NOMO-1 (cell line): Measurements from ENCODE around the gene CASZ1.

Experiments used
- DNase-seq, 2 experiments: peaks; one replicate each; lab custom pipeline; 2025; ENCODE audit not compliant: unreplicated experiment in 2 of 2; lab: John Stamatoyannopoulos, UW

CASZ1 gene

GRCh38 chr1:10776190-10776905 is 20.1 kb downstream of the CASZ1 start:
- DNase-seq, result no peak

GRCh38 chr1:10775763-10776162 is 20.7 kb downstream of the CASZ1 start:
- no peak for DNase-seq

DNA sequence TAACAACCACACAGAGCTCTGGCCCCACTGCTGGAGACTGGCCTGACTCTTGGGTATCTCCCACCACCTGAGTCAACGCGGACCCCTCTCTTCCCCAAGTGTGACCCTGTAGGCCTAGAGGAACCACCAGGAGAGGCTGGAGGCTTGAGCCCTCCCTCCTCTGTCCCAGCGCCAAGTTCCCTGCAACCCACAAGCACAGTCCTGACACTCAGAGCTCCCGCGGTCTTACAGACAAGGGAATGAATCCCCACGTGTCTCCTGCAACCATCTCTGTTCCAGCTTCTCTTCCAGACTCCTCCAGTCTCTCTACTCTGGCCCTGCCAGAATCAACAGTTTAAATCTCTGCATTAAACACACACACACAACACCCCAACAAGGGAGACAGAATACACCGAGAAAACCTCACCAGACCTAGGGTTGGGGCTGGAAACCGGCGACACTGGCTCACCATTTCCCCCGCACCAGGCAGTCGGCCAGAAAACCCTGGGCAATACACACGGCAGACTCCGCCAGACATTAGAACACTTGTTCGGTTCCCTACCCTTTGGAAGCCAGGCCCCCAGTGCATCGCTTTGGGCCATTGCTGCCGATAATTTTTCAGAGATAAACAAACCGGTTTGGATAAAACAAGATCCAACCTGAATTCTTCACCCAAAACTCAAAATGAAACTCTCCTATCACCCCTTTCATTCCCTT is 21.7 kb downstream of the CASZ1 start:
- no peak for DNase-seq

- no peak for DNase-seq
Measured at GRCh38 chr1:10773851-10774614, 22.4 kb downstream of the CASZ1 start.

GRCh38 chr1:10773376-10773775 is 23.1 kb downstream of the CASZ1 start:
- no peak for DNase-seq

GRCh38 chr1:10772711-10773110 is 23.7 kb downstream of the CASZ1 start:
- no peak for DNase-seq

- DNase-seq, result no peak
Measured at GRCh38 chr1:10771789-10772188, 24.7 kb downstream of the CASZ1 start.

DNA sequence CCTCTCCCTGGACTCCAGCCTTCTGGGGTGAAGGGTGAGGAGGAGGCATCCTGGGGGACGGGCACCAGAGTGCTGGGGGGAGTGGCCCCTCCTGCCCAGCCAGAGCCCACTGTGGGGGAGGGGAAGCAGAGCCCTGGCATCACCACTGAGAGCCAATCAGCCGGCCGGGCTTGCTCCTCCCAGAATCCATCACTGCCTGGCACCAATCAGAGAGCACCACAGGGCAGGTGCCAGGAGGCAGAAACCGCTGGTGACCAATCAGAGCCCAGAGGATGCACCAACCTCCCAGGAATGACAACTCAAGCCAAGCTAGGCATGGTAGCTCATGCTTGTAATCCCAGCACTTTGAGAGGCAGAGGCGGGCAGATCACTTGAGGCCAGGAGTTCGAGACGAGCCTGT is 27.9 kb downstream of the CASZ1 start:
- DNase-seq, result no peak

DNA sequence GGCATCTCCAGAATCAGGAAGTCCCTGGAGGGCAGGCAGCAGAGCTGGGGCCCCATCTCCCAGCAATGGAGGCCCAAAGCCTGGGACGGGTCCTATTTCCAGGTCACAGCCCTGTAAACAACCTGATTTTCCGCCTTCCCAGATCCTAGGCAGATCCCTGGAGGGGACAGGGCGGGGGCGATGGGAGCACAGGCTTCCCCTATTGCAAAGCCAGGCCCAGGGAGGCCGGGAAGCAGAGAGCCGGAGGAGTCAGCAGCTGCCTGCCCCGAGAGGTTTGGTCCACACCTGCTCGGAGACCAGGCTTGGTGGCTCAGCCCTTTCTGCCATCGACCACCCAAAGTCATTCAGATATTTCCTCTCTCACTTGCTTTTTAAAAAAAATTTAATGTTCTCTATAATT is 29.2 kb downstream of the CASZ1 start:
- no peak for DNase-seq

- no peak for DNase-seq
Measured at GRCh38 chr1:10765734-10766478, 30.5 kb downstream of the CASZ1 start.

GRCh38 chr1:10765304-10765703 is 31.1 kb downstream of the CASZ1 start:
- DNase-seq, result no peak

GRCh38 chr1:10764296-10764798 is 32.1 kb downstream of the CASZ1 start:
- no peak for DNase-seq

- no peak for DNase-seq
Measured at GRCh38 chr1:10762875-10763274, 33.6 kb downstream of the CASZ1 start.

GRCh38 chr1:10762153-10762523 is 34.3 kb downstream of the CASZ1 start:
- DNase-seq, result no peak

- DNase-seq, result no peak
Measured at GRCh38 chr1:10761503-10762152, 34.8 kb downstream of the CASZ1 start.

- DNase-seq, result no peak
Measured at GRCh38 chr1:10760566-10761502, 35.6 kb downstream of the CASZ1 start.

- no peak for DNase-seq
Measured at GRCh38 chr1:10759413-10760200, 36.8 kb downstream of the CASZ1 start.

DNA sequence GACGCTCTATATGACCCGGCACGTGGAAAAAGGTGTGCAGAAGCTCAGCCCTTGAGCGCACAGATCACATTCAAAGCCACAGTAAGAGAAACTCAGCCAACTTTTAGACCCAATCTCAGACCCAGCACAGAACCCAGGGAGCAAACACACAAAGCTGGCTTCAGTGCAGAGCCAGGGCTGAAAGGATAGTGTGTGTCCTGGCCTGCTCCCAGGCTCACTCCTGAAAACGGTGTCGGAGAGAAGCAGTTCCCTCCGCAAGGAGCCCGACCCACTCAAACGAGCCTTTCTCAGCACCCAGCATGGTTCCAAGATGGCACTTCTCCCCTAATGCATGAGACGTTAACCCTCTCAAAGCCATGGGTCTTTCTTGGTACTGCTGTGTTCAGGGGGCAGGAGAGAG is 39.6 kb downstream of the CASZ1 start:
- no peak for DNase-seq
